DLD1 (cell line): ENCODE data around the gene KLF11.
"Not testable (repeated sequence)": the region's sequence is repeated elsewhere in the genome, so short reads cannot be mapped to it uniquely, and the experiment has no call there.

ENCODE experiments used
- in situ Hi-C: cut with HindIII; loops from 2 replicates; pipeline ENCODE4 v1.10.0; 2017; ENCODE audit warnings: low sequenced_read_pairs

The KLF11 gene

GRCh38 chr2:10080536-10081304 is 37.4 kb downstream of the KLF11 start:
- in situ Hi-C loops, result no loop called here

GRCh38 chr2:10083046-10083445 is 39.7 kb downstream of the KLF11 start:
- in situ Hi-C loops, result no loop called here

- in situ Hi-C loops, result no loop called here
These were observed 40.4 kb downstream of the KLF11 start for GRCh38 chr2:10083692-10084211.

GRCh38 chr2:10084223-10084865 is 41.0 kb downstream of the KLF11 start:
- in situ Hi-C loops, result no loop called here

GRCh38 chr2:10085043-10085667 is 41.8 kb downstream of the KLF11 start:
- in situ Hi-C loops, result no loop called here

GRCh38 chr2:10085668-10086059 is 42.3 kb downstream of the KLF11 start:
- in situ Hi-C loops, result no loop called here

GRCh38 chr2:10086950-10087349 is 43.6 kb downstream of the KLF11 start:
- in situ Hi-C loops, result no loop called here

- in situ Hi-C loops, result no loop called here
These were observed 44.0 kb downstream of the KLF11 start for GRCh38 chr2:10087360-10087759.

- in situ Hi-C loops, result no loop called here
These were observed 46.3 kb downstream of the KLF11 start for GRCh38 chr2:10089565-10090190.

- in situ Hi-C loops, result no loop called here
These were observed 48.0 kb downstream of the KLF11 start for GRCh38 chr2:10091182-10091888.

GRCh38 chr2:10091889-10092244 is 48.5 kb downstream of the KLF11 start:
- in situ Hi-C loops, result not testable (repeated sequence)

GRCh38 chr2:10094271-10094814 is 51.0 kb downstream of the KLF11 start:
- in situ Hi-C loops, result no loop called here

- in situ Hi-C loops, result no loop called here
These were observed 51.8 kb downstream of the KLF11 start for GRCh38 chr2:10095175-10095574.

GRCh38 chr2:10096641-10097040 is 53.3 kb downstream of the KLF11 start:
- in situ Hi-C loops, result no loop called here

GRCh38 chr2:10097352-10098148 is 54.2 kb downstream of the KLF11 start:
- in situ Hi-C loops, result no loop called here

- in situ Hi-C loops, result no loop called here
These were observed 58.1 kb downstream of the KLF11 start for GRCh38 chr2:10101491-10101890.

GRCh38 chr2:10103179-10103578 is 59.8 kb downstream of the KLF11 start:
- in situ Hi-C loops, result no loop called here
